Activated CD4-positive, alpha-beta T cell treated with anti-CD3 and anti-CD28 coated beads for 48 hours (primary cell): ENCODE data around the gene FSTL4.
"Not testable (repeated sequence)": the region's sequence is repeated elsewhere in the genome, so short reads cannot be mapped to it uniquely, and the experiment has no call there.

ENCODE experiments used
- DNase-seq: peaks from one replicate; pipeline ENCODE4 v3.0.0-alpha.2; 2020

The FSTL4 gene

GRCh38 chr5:133397990-133398645 lies 214.2 kb downstream of the FSTL4 start:
- DNase-seq = no peak

- no peak for DNase-seq
These were observed 215.0 kb downstream of the FSTL4 start for GRCh38 chr5:133397348-133397747.

GRCh38 chr5:133396814-133397213 lies 215.5 kb downstream of the FSTL4 start:
- DNase-seq = no peak

GRCh38 chr5:133396187-133396741 lies 216.1 kb downstream of the FSTL4 start:
- no peak for DNase-seq

GRCh38 chr5:133395207-133395606 lies 217.1 kb downstream of the FSTL4 start:
- DNase-seq = not testable (repeated sequence)

- DNase-seq = not testable (repeated sequence)
These were observed 217.9 kb downstream of the FSTL4 start for GRCh38 chr5:133394477-133394817.

GRCh38 chr5:133393776-133394476 lies 218.4 kb downstream of the FSTL4 start:
- no peak for DNase-seq

- DNase-seq = no peak
These were observed 219.9 kb downstream of the FSTL4 start for GRCh38 chr5:133392448-133392847.

- no peak for DNase-seq
These were observed 220.8 kb downstream of the FSTL4 start for GRCh38 chr5:133391354-133392136.

- no peak for DNase-seq
These were observed 221.7 kb downstream of the FSTL4 start for GRCh38 chr5:133390416-133391353.

GRCh38 chr5:133389066-133389590 lies 223.2 kb downstream of the FSTL4 start:
- no peak for DNase-seq

- DNase-seq = no peak
These were observed 224.7 kb downstream of the FSTL4 start for GRCh38 chr5:133387621-133388020.

- no peak for DNase-seq
These were observed 225.2 kb downstream of the FSTL4 start for GRCh38 chr5:133387091-133387490.

GRCh38 chr5:133386662-133387061 lies 225.7 kb downstream of the FSTL4 start:
- peak; percentile 19 for DNase-seq

GRCh38 chr5:133385346-133385745 lies 227.0 kb downstream of the FSTL4 start:
- no peak for DNase-seq

- no peak for DNase-seq
These were observed 227.4 kb downstream of the FSTL4 start for GRCh38 chr5:133384903-133385302.

- DNase-seq = no peak
These were observed 228.1 kb downstream of the FSTL4 start for GRCh38 chr5:133384120-133384855.

GRCh38 chr5:133383580-133383939 lies 228.8 kb downstream of the FSTL4 start:
- no peak for DNase-seq

- DNase-seq = no peak
These were observed 229.4 kb downstream of the FSTL4 start for GRCh38 chr5:133382661-133383579.
